Activated CD4-positive, alpha-beta T cell treated with anti-CD3 and anti-CD28 coated beads for 4 hours (primary cell): ENCODE results near the gene DIPK1A.

ENCODE experiments used
- DNase-seq, 2 donors: peaks; one replicate each; pipeline ENCODE4 v3.0.0-alpha.2; 2020

The DIPK1A gene

GRCh38 chr1:92949937-92950817 lies 11.1 kb downstream of the DIPK1A start:
- DNase-seq, result no peak

GRCh38 chr1:92948071-92948470 lies 13.2 kb downstream of the DIPK1A start:
- DNase-seq, result no peak

GRCh38 chr1:92945748-92946270 lies 15.5 kb downstream of the DIPK1A start:
- no peak for DNase-seq

- DNase-seq, result no peak
These were observed 16.1 kb downstream of the DIPK1A start for GRCh38 chr1:92944901-92945747.

- no peak for DNase-seq
These were observed 17.8 kb downstream of the DIPK1A start for GRCh38 chr1:92943502-92943847.

GRCh38 chr1:92940541-92940940 lies 20.7 kb downstream of the DIPK1A start:
- DNase-seq, result no peak

GRCh38 chr1:92937731-92938130 lies 23.5 kb downstream of the DIPK1A start:
- no peak for DNase-seq

GRCh38 chr1:92936865-92937264 lies 24.4 kb downstream of the DIPK1A start:
- DNase-seq, result no peak

GRCh38 chr1:92934395-92935378 lies 26.6 kb downstream of the DIPK1A start:
- no peak for DNase-seq

- DNase-seq, result no peak
These were observed 27.8 kb downstream of the DIPK1A start for GRCh38 chr1:92933459-92933858.

- DNase-seq, result no peak
These were observed 29.6 kb downstream of the DIPK1A start for GRCh38 chr1:92931691-92932090.

- no peak for DNase-seq
These were observed 31.8 kb downstream of the DIPK1A start for GRCh38 chr1:92929461-92929860.

GRCh38 chr1:92927870-92928269 lies 33.4 kb downstream of the DIPK1A start:
- no peak for DNase-seq

GRCh38 chr1:92926873-92927272 lies 34.4 kb downstream of the DIPK1A start:
- no peak for DNase-seq

- DNase-seq, result no peak
These were observed 36.8 kb downstream of the DIPK1A start for GRCh38 chr1:92924501-92924900.

- no peak for DNase-seq
These were observed 37.6 kb downstream of the DIPK1A start for GRCh38 chr1:92923664-92924063.

GRCh38 chr1:92922356-92923035 lies 38.8 kb downstream of the DIPK1A start:
- no peak for DNase-seq

GRCh38 chr1:92921031-92922023 lies 39.9 kb downstream of the DIPK1A start:
- DNase-seq, result no peak

GRCh38 chr1:92916899-92917298 lies 44.4 kb downstream of the DIPK1A start:
- no peak for DNase-seq

GRCh38 chr1:92915547-92915946 lies 45.7 kb downstream of the DIPK1A start:
- no peak for DNase-seq
